Activated CD4-positive, alpha-beta T cell treated with anti-CD3 and anti-CD28 coated beads, Interleukin-2, Interleukin-4, amounts not matched to agents 100 ng/mL and 50 ng/mL, durations not matched to agents 16 hours and 8 hours (primary cell): ENCODE data around the gene TRAIP.

Source experiments
- DNase-seq: peaks from one replicate; pipeline ENCODE4 v3.0.0-alpha.2; 2020; ENCODE audit warnings: low spot score

Gene TRAIP

DNA sequence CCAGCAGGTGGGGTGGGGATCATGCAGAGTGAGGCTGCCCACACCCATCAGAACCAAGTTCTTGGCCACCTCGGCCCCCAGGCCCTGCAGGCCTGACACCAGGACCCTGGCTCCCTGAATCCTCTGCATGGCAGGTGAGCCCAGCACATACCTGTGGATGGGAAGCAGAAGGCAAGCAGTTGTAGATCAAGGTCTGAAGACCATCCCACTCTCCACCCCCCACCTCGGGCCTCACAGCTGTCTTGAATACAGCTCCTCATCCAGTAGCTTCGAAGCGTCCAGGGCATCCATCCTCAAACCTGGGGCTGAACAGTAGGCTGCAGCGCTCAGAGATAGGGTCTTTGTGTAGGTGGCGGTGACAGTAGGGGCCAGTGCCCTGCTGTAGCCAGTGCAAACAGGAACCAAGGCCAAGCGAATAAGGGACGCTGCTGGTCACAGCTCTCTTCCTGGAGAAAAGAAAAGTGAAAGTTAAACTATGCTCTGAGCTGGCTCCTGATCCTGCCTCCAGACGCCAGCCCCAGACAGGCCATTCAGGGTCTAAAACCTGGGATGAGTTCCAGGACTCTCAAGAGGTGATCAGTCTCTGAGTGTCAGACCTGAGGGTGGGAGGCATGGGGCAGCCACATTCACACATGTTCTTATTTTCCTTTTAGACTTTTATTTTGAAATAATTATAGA lies 42.7 kb downstream of the TRAIP start, which contains the start of gene UBA7:
Gene UBA7, minus strand, starts transcription at position 457 of the 678 bp plus-strand sequence. Its CDS starts 166 bp downstream, at position 291.
- peak; percentile 31 for DNase-seq

DNA sequence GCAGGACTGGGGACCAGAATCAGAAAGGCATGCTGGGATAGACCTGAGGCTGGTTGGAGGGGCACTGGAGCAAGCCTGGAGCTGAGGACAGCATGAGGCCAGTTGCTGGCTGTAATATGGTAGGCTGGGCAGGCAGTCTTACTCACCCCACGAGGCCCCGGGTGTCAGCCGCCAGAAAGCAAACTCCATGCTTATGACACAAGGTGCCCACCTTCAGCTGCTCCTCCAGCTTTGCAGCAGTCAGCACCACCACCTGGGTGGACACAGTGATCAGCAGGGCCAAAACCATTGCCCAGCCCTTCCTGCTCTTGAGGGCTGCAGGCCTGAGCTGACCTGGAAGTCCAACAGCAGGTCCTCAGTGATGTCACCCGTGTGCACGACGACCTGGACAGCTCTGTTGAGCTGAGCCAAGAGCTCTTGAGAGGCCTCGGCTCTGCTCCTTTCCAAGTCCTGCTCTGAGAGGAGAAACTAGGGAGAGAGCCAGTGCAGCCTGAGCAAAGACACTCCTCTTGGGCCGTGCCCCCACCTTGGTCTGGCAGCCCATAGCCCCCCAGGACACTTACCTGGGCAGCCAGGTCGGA lies 43.4 kb downstream of the TRAIP start:
- DNase-seq: no peak

DNA sequence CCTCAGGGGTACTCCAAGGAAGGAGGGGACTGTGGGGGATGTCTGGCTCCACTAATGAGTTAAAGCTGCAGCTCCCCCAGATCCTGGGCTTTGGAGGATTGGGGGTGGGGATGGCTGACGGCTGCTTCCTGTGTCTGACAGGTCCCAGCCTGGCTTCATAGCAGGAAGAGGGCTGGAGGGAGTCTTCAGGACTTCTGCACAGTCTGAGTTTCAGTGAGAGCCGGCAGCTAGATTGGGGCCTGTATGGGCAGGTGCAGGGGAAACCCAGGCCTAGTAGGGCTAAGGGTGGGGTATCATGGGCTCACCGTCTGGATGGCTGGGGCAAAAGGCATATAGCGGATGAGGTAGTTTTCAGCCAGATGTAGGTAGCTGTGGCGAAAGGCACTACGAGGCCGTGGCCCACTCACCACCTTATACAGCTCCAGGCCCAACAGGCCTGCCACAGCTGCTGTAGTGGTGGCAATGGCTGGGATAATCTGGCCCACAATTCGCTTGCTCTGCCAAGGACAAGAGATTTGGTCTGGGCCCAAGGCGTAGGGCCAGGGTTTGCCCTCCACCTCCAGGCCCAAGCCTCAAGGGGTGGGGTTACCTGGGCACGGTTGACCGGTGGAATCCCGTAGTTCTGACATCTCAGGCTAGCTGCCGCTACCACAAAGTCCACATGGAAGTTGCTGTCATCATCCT lies 48.8 kb downstream of the TRAIP start:
- no peak for DNase-seq

DNA sequence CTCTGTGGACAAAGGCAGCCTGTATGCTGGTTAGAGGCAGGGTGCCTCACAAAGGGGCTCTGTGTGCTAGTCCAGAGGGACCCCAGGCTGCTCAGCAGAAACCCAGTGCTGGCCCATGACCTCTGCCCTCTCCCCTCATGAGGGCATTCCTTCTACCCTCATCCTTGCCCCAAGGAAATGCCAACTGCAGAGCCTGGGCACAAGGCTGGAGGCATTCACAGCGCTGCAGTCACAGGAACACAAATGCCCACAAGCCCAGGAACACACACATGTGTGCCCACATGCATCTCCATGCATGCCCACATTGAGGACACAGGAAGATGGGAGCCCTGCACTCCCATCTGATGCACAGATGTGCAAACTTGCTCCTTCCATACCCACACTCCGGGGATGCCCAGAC lies 49.5 kb downstream of the TRAIP start:
- no peak for DNase-seq

DNA sequence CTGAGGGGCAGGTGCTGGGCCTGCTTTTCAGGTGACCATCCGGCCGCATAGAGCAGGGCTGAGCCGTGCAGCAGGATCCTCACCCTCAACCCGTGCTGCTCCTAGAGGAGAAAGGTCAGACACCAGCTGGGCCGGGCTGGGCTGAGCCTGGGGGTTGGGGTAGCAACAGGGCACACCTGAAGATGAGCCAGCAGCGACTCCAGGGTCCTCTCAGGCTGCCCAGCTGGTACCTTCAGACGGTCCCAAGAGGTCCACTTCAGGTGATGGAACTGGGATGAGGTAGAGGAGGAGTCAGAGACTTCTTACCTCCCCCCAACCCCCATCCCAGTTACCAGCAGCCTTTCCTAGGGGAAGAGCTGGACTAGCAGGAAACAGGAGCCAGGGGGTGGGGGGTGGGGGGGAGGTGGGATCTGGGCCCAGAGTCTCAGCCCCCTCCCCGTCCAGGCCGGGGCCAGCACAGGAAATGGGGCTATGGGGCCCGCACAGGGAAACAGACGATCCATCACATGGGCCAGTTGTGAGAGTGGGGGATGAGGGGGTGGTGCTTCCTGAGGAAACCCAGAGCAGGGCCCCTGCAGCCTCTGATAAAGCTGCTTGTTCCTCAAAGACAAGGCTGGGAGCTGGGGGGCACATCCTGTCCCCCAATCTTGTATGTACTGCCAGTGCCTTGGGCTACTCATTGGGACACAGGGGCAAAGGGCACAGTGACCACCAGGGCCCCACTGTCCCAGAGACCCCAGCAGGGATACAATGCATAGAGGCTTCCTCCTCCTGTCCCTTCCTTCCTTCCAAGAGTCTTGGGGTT lies 50.3 kb downstream of the TRAIP start:
- no peak for DNase-seq

DNA sequence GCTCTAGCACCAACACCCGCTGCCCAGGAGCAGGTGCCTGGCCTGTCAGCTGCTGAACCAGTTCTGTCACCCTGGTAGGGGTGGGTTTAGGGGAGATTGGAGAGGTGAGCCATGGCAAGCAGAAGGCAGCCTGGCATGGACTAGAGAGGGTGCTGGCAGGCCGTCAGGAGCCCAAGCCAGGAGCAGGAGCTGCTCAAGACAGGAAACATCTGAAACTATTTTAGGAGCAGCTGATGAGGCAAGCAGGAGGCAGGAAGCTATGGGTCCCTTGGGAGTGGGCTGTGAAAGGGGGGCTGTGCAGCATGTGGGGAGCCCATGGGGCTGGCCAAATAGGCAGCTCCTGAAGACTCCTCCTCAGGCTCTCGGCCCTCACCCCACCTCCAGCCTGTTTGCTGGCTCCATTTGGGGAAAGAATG lies 51.0 kb downstream of the TRAIP start:
- no peak for DNase-seq

DNA sequence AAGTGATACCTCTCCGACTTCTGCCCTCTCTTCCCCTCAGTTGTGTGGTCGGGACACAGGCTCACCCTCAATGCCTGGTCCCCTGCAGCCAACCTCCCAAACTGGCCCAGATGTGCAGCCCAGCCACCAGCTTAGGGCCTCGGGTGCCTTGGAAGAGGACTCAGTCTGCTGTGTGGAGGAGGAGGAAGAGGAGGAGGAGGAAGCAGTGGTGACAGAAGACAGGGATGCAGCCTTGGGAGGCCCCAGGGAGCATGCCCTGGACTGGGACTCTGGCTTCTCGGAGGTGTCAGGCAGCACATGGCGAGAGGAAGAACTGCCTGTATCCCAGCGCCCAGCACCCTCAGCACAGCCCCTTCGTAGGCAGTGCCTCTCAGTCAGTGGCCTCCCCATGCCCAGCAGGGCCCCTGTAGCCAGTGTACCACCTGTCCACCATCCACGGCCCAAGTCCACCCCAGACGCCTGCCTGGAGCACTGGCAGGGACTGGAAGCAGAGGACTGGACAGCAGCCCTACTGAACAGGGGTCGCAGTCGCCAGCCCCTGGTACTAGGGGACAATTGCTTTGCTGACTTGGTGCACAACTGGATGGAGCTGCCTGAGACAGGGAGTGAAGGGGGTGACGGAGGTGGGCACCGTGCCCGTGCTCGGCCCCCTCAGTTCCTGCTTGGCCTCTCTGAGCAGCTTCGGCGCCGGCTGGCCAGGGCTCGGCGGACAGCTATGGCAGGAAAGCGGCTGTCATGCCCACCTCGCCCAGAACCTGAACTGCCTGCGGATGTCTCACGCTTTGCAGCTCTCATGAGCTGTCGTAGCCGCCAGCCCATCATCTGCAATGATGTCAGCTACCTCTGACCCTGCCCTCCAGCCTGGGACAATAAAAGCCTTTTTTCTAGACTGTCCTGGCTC lies 52.0 kb downstream of the TRAIP start:
- no peak for DNase-seq

DNA sequence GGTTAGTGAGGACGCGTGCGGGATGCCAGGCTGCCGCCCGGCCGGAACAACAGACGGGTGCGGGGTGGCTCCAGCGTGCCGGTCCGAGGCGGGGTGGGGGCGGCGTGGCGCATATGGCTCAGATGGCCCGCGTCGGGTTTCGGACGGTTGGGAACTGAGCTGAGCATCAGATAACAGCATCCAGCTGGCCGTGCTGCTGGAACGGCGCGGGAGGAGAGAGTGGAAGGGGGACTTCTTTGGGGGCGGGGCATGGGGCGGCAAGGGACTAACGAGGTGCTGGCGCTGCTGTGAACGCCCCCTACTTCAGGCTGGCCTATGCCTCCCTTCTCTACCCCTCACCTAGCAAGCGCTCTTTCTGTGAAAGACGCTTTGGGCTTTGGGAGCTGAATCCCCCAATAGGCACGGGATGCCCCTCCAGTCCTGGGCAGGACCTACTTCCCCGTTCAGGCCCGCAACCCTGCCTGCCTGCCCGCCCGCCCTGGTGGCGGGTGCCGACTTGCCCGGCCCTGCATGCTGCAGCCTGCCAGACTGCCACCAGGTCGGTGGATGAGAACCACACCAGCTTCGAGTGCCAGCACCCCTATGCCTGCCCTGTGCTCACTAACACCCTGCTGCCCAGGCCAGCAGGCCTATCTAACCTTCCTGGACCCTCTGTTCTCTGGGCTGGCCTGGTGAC lies 52.8 kb downstream of the TRAIP start:
- no peak for DNase-seq

DNA sequence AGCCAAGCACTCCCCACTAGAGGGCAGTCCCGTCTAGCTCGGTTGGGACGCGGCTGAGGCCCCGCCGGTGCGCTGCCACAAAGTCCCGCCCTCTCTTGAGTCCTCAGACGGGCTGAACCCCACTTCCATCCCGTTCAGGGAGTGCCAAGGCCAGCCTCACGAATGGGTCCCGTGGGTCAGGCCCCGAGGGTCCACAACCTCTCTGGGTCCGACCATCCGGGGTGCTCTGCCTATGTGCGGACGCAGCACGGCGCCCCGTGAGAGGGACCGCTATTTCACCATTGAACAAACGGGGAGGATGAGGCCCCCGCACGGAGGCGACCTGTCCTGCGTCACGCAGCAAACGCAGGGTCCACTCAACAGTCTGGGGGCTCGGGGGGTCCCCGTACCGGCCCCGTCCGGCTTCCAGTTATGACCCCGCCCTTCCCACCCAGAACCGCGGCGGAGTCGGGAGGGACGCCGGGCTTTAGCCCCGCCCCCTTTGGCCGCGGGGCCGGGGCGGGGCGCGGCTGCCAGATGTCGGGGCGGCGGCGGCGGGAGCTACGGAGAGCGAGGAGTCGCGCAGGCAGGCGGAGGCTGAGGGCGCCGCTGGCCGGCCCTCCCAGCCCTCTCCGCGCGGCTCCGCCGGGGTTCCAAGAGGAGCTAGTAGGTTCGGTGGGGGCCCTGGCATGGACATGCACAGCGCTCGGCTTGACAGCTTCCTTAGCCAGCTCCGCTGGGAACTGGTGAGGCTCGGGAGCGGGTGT lies 53.5 kb downstream of the TRAIP start, which contains the start of gene INKA1:
Gene INKA1, plus strand, starts transcription at position 543 of the 746 bp plus-strand sequence. Its CDS starts 132 bp downstream, at position 675.
- DNase-seq: peak; percentile 91

DNA sequence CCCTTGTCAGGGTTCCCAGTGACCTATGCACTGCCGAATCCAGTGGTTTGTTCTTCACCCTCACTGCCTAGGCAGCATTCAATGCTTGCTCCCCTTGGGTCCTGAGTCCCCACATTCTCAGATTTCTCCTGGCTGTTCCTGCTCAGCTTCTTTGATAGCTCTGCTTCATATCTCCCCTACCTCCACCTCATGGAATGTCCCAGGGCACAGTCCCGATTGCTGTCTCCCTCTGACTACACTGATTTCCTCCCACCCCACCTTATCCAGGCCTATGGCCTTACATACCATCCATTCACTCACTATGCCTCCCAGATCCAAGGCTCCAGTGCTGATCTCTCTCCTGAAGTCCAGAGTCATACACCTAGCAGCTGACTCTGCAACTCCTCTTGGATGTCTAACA lies 55.2 kb downstream of the TRAIP start:
- no peak for DNase-seq

DNA sequence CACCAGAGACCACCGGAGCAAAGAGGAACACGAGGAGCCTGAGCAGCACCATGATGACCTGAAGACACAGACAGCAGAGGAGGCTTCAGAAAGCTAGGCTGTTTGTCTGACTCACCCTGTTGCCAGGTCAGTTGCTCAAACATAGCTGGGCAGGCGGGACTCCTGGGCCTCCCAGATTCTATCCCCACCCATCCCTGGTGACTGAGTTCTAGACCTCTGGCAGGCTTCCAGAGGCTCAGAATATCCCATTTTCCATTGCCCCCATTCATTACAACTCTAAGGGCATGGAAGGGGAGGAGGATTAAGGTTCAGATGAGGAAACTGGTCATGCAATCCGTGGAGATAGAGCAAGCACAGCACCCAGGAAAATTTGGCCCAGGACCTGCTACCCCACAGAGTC lies 56.6 kb downstream of the TRAIP start, which contains the start of gene CDHR4:
Gene CDHR4, minus strand, starts transcription at position 113 of the 400 bp plus-strand sequence. Its CDS starts 61 bp downstream, at position 52.
- DNase-seq: no peak

DNA sequence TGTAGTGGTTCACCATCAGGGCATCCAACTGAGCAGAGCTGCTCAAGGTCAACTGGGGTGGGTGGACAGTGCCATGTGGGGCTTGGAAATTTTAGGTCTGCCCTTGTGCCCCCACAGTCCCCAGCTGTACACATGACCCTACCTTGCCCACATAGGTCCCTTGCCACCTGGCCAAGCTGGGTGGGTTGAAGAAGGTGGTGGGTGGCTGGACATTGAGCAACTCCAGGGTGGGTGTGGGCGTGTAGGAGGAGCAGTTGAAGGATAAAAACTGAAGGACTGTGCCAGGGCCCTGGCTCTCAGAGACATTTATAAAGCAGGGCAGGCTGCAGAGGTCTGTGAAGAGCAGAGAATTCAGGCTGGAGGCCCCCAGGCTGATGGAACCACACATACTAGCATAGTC lies 57.3 kb downstream of the TRAIP start:
- no peak for DNase-seq

DNA sequence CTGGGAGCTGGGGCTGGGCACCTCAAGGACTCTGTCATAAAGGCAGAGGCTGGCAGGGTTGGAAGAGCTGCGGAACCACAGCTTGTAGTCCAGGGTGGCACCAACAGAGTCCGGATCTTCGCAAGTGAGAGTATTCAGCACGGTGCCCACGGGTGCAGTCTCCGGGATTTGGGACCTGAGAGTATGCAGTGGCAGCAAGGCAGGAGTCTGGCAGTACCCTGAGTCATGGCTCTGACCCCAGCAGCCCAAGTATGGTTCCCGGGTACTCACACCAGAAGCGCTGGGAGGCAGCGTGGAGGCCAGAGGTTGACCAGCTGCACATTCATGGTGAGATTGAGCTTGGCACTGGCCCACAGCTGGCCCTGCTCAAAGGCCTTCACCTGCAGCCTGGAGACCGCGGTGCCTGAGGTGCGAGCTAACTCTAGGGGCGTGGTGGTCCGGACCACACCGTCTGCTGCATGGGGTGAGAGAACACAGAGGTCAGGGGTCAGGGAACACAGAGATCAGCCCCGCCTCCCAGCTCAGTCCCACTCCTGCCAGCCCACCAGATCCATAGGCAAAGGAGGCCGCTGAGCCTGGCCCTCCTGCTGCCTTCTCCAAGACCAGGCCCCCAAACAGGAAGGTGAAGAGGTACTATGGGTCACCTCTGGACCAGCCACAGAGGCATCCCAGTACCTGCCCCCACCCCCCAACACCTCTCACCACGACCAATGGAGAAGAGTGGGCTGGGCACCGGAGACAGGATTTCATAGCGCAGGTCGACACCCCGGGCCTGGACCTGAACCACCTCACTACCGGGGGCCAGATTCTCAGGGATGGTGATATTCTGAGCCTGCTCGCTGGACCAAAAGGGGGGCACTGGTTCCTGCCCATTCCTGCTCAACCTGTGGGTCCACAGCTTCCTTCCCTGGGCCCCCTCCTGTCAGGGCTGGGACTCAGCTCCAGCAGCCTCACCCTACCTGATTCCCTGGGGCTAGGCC lies 61.1 kb downstream of the TRAIP start:
- DNase-seq: no peak

DNA sequence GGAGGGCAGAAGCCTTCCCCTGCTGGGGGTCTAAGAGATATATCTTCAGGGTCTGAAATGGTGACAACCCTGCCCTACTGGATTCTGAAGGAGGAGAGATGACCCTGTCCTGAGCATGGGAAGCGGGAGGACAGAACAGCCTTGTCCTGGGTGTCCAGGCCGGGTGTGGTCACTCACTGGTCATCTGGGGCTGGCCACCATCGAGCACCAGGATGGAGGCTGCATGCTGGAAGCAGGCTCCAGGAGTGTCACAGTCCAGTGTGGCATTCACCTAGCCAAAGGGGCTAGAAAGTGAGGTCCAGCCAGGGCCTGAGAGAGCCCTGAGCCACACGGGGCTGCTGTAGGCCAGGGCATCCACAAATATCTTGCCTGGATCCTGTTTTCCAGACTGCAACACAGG lies 61.9 kb downstream of the TRAIP start:
- no peak for DNase-seq

DNA sequence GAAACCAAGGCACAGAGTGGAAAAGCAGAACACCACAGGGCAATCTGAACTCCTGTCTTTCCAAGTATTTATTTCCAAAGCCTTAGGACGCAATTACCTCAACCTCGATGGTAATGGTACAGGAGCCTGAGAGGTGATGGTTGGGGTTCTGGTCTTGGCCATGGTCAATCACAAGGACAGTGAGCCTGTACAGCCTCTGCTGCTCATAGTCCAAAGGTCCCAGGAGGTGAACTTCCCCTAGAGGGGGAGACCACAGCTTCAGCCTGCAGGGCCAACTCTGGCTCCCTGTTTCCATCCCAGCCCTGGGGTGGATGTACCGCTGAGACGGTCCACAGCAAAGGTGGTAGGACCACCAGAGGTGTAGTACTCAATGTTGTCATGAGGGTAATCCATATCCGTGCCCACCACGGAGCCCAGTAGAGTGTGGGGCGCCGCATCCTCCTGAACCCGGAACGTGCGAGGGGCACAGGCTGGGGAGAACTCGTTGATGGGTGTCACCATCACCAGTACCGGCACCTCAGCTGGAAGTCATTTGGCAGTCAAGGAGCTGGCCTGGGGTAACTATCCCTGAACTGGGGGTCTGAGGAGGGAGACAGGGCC lies 62.8 kb downstream of the TRAIP start:
- DNase-seq: no peak

DNA sequence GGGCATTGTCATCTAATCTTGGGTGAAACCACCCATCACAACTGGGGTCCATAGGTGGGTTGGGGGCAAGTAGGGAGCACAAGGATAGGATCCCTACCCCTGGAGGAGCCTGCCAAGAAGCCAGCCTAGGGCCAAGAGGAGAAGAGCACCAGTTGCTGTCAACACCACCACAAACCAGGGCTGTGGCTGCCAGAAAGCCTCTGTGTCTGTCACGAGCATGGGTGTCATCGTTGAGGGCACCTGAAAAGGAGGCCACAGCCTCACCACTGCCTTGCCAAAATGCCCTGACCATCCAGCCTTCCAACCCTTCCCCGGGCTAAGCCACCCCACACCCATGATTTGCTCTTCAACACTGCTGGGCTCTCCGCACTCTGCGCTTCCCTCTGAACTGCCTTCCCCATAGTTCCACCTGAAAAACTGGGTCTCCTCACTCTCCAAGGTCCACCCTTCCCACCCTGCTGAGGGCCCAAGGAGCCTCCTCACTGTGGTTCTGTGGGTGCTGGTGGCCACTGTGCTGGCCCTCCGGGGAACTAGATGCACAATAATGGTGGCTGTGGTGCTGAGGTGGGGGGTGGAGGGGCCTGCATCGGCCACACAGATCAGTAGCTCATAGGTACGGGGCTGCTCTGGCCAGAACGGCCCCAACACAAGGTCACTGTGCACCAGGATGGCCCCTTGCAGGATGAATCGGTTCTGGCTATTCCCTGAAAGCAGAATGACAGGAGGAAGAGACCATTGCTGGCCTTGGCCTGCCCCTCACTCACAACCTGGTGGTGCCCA lies 63.8 kb downstream of the TRAIP start:
- DNase-seq: no peak

DNA sequence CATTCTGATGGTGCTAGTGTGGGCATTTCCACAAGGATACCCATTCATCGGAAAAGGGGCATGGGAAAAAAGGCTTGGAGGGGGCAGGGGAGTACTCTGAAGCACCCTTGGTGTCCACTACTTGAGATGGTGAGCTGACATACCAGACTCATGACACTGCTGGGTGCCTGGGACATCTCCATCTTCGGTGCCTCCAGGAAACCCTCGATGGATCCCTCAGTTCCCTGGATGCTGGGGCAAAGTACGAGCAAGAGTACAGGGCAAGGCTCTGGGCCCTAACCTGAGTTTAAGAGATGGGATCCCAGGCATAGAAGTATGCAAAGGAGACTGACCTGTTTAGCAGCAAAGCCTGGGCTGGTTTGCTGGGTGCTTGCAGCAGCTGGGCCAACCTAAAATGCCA lies 64.8 kb downstream of the TRAIP start:
- no peak for DNase-seq
